HEK293 (cell line): ENCODE results near the gene PTPRN2.

Experiments
- CTCF ChIA-PET: fragments of 350-600 bp; formaldehyde crosslinking; extraction: SDS; loops from one replicate; lab custom pipeline; 2021; ENCODE audit warnings: antibody characterized with exemption; lab: Yijun Ruan, JAX
- POLR2A ChIA-PET: fragments of 300-600 bp; formaldehyde crosslinking; extraction: SDS; loops from one replicate; lab custom pipeline; 2020; ENCODE audit warnings: antibody characterized with exemption, inconsistent platforms; lab: Yijun Ruan, JAX
- H3K27ac ChIP-seq: fragments of 200-500 bp; sonication (Bioruptor generic); 2 replicates; pipeline ENCODE4 v1.5.1; 2014; ENCODE audit warnings: low read depth, low read length, control low read depth, inconsistent platforms; ENCODE audit errors: extremely low read depth
- H3K36me3 ChIP-seq, 2 experiments: fragments of 200-500 bp in 1 of 2; sonication (Bioruptor generic) in 1 of 2; 1 replicate in 1 of 2; 2 replicates in 1 of 2; pipeline ENCODE4 v1.5.1; 2014 to 2017; ENCODE audit warnings: inconsistent platforms in 2 of 2, low read length in 2 of 2; ENCODE audit not compliant: control insufficient read depth in 2 of 2, insufficient read depth in 1 of 2
- H3K4me1 ChIP-seq: fragments of 200-500 bp; sonication (Bioruptor generic); 2 replicates; pipeline ENCODE4 v1.5.1; 2014; ENCODE audit warnings: mild to moderate bottlenecking, low read length, inconsistent platforms; ENCODE audit not compliant: control insufficient read depth, insufficient read depth
- H3K4me3 ChIP-seq: 2 replicates; pipeline ENCODE4 v1.5.1; 2011; ENCODE audit warnings: low read depth, mild to moderate bottlenecking, control low read depth, low read length, moderate library complexity
- H3K9me3 ChIP-seq: fragments of 200-500 bp; sonication (Bioruptor generic); 2 replicates; pipeline ENCODE4 v1.5.1; 2014; ENCODE audit warnings: low read depth, low read length, inconsistent platforms; ENCODE audit not compliant: control insufficient read depth, insufficient read depth
- GLI2 ChIP-seq: fragments of 450-650 bp; formaldehyde crosslinking; IDR thresholded peaks from 2 replicates; pipeline ENCODE4; 2017; ENCODE audit warnings: missing biosample characterization, missing genetic modification characterization, low read depth, borderline replicate concordance
- GLIS1 ChIP-seq: fragments of 450-650 bp; formaldehyde crosslinking; IDR thresholded peaks from 2 replicates; pipeline ENCODE4 v1.5.1; 2016; ENCODE audit warnings: missing biosample characterization, missing genetic modification characterization
- KLF7 ChIP-seq: fragments of 450-650 bp; formaldehyde crosslinking; IDR thresholded peaks from 2 replicates; pipeline ENCODE4 v1.5.1; 2016; ENCODE audit warnings: missing biosample characterization, missing genetic modification characterization, borderline replicate concordance
- MYNN ChIP-seq: fragments of 450-650 bp; formaldehyde crosslinking; IDR thresholded peaks from 2 replicates; pipeline ENCODE4 v1.5.1; 2016; ENCODE audit warnings: missing biosample characterization, missing genetic modification characterization, borderline replicate concordance
- OVOL3 ChIP-seq: fragments of 450-650 bp; formaldehyde crosslinking; IDR thresholded peaks from 2 replicates; pipeline ENCODE4 v1.5.1; 2016; ENCODE audit warnings: missing biosample characterization, missing genetic modification characterization
- REPIN1 ChIP-seq: fragments of 450-650 bp; formaldehyde crosslinking; IDR thresholded peaks from 2 replicates; pipeline ENCODE4 v1.5.1; 2017; ENCODE audit warnings: missing biosample characterization, missing genetic modification characterization, low read depth
- YY1 ChIP-seq: fragments of 450-650 bp; formaldehyde crosslinking; IDR thresholded peaks from 2 replicates; pipeline ENCODE4 v1.5.1; 2018; ENCODE audit warnings: missing biosample characterization, missing genetic modification characterization
- ZNF138 ChIP-seq: fragments of 450-650 bp; formaldehyde crosslinking; IDR thresholded peaks from 2 replicates; pipeline ENCODE4 v1.5.1; 2016; ENCODE audit warnings: missing biosample characterization, missing genetic modification characterization, borderline replicate concordance
- ZNF146 ChIP-seq: fragments of 450-650 bp; formaldehyde crosslinking; IDR thresholded peaks from 2 replicates; pipeline ENCODE4 v1.5.1; 2016; ENCODE audit warnings: missing biosample characterization, missing genetic modification characterization
- ZNF16 ChIP-seq: fragments of 450-650 bp; formaldehyde crosslinking; IDR thresholded peaks from 2 replicates; pipeline ENCODE4 v1.5.1; 2016; ENCODE audit warnings: low read depth, missing biosample characterization, missing genetic modification characterization
- ZNF248 ChIP-seq: fragments of 450-650 bp; formaldehyde crosslinking; IDR thresholded peaks from 2 replicates; pipeline ENCODE4 v1.5.1; 2017; ENCODE audit warnings: missing biosample characterization, missing genetic modification characterization
- ZNF394 ChIP-seq: fragments of 450-650 bp; formaldehyde crosslinking; IDR thresholded peaks from 2 replicates; pipeline ENCODE4 v1.5.1; 2016; ENCODE audit warnings: missing biosample characterization, missing genetic modification characterization, mild to moderate bottlenecking, moderate library complexity, borderline replicate concordance
- ZNF449 ChIP-seq: fragments of 450-650 bp; formaldehyde crosslinking; IDR thresholded peaks from 2 replicates; pipeline ENCODE4 v1.5.1; 2017; ENCODE audit warnings: missing biosample characterization, mild to moderate bottlenecking, missing genetic modification characterization, moderate library complexity
- ZNF48 ChIP-seq: fragments of 450-650 bp; formaldehyde crosslinking; IDR thresholded peaks from 2 replicates; pipeline ENCODE4 v1.5.1; 2016; ENCODE audit warnings: missing biosample characterization, missing genetic modification characterization
- ZNF658 ChIP-seq: fragments of 450-650 bp; formaldehyde crosslinking; IDR thresholded peaks from 2 replicates; pipeline ENCODE4; 2016; ENCODE audit warnings: missing biosample characterization, missing genetic modification characterization
- ZNF747 ChIP-seq: fragments of 450-650 bp; formaldehyde crosslinking; IDR thresholded peaks from 2 replicates; pipeline ENCODE4 v1.5.1; 2016; ENCODE audit warnings: missing biosample characterization, missing genetic modification characterization
- ZNF776 ChIP-seq: fragments of 450-650 bp; formaldehyde crosslinking; IDR thresholded peaks from 2 replicates; pipeline ENCODE4 v1.5.0; 2017; ENCODE audit warnings: missing biosample characterization, missing genetic modification characterization, borderline replicate concordance
- ZSCAN16 ChIP-seq: fragments of 450-650 bp; formaldehyde crosslinking; IDR thresholded peaks from 2 replicates; pipeline ENCODE4 v1.5.1; 2016; ENCODE audit warnings: missing biosample characterization, missing genetic modification characterization
- TF ChIP-seq, protein P1 (sequence below): fragments of 450-650 bp; formaldehyde crosslinking; IDR thresholded peaks from 2 replicates; pipeline ENCODE4 v1.5.1; 2016; ENCODE audit warnings: missing biosample characterization, missing genetic modification characterization, borderline replicate concordance

PTPRN2 gene

GRCh38 chr7:157620616-157621015, 967.0 kb downstream of the PTPRN2 start:
- ChIA-PET POLR2A (no interaction called here), CTCF (no interaction called here)
- H3K27ac ChIP-seq, result no peak overlapping the region
- H3K4me3 ChIP-seq, result no peak overlapping the region
- H3K4me1 ChIP-seq, result no peaks in the 10 kb centered on the region
- no peaks in the 10 kb centered on the region for H3K36me3 ChIP-seq
- TF ChIP-seq ZNF138 (tag by site-specific recombination) (no peak), REPIN1 (tag by site-specific recombination) (no peak), ZSCAN16 (tag by site-specific recombination) (no peak), ZNF776 (tag by site-specific recombination) (no peak), ZNF16 (tag by site-specific recombination) (no peak)
- TF ChIP-seq, all 188 proteins: peak for 0
- no peaks in the 10 kb centered on the region for H3K9me3 ChIP-seq

DNA sequence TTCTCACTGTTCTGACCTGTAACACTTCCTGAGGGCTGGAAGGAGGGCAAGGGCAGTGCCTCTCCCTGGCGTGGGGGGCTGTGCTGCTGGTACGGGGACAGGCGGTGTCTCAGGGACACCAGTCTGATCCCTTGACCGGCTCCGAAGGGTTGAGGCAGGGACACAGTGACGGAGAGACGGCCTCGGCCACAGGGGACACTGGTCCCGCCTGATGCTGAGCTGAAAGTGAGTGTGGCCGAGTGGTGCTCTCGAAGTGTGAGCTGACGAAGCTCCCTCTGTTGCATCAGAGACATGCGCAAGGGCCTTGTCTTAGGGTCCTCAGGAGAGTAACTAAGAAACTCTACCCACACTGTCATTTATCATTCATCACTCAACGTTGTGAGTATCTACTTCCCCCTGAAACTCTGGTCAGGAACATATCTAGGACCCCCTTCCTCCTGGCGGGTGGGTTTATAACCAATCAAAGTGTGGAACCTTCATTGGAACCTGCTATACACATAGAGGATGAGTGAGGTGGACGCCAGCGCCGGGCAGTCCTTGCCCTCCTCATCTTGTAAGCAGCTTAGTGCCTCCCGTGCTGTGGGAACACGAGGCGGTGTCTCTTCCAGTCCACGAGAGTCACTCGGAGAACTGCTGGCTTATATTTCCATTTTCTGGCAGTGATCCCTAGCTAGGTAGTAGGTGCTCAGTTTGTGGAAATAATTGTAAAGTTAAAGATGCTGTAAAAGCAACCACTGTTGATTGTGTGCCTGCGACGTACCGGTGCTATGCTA, 967.7 kb downstream of the PTPRN2 start:
- TF ChIP-seq, protein P1, sequence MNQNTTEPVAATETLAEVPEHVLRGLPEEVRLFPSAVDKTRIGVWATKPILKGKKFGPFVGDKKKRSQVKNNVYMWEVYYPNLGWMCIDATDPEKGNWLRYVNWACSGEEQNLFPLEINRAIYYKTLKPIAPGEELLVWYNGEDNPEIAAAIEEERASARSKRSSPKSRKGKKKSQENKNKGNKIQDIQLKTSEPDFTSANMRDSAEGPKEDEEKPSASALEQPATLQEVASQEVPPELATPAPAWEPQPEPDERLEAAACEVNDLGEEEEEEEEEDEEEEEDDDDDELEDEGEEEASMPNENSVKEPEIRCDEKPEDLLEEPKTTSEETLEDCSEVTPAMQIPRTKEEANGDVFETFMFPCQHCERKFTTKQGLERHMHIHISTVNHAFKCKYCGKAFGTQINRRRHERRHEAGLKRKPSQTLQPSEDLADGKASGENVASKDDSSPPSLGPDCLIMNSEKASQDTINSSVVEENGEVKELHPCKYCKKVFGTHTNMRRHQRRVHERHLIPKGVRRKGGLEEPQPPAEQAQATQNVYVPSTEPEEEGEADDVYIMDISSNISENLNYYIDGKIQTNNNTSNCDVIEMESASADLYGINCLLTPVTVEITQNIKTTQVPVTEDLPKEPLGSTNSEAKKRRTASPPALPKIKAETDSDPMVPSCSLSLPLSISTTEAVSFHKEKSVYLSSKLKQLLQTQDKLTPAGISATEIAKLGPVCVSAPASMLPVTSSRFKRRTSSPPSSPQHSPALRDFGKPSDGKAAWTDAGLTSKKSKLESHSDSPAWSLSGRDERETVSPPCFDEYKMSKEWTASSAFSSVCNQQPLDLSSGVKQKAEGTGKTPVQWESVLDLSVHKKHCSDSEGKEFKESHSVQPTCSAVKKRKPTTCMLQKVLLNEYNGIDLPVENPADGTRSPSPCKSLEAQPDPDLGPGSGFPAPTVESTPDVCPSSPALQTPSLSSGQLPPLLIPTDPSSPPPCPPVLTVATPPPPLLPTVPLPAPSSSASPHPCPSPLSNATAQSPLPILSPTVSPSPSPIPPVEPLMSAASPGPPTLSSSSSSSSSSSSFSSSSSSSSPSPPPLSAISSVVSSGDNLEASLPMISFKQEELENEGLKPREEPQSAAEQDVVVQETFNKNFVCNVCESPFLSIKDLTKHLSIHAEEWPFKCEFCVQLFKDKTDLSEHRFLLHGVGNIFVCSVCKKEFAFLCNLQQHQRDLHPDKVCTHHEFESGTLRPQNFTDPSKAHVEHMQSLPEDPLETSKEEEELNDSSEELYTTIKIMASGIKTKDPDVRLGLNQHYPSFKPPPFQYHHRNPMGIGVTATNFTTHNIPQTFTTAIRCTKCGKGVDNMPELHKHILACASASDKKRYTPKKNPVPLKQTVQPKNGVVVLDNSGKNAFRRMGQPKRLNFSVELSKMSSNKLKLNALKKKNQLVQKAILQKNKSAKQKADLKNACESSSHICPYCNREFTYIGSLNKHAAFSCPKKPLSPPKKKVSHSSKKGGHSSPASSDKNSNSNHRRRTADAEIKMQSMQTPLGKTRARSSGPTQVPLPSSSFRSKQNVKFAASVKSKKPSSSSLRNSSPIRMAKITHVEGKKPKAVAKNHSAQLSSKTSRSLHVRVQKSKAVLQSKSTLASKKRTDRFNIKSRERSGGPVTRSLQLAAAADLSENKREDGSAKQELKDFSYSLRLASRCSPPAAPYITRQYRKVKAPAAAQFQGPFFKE, result no peak
- TF ChIP-seq ZNF48 (tag by site-specific recombination) (no peak), ZNF394 (tag by site-specific recombination) (no peak), ZNF449 (tag by site-specific recombination) (no peak)
- Histone ChIP-seq H3K9me3 (no peaks in the 10 kb centered on the region), H3K36me3 (no peaks in the 10 kb centered on the region), H3K27ac (no peak overlapping the region), H3K4me3 (no peak overlapping the region), H3K4me1 (no peaks in the 10 kb centered on the region)
- CTCF ChIA-PET, result no interaction called here
- POLR2A ChIA-PET, result no interaction called here

DNA sequence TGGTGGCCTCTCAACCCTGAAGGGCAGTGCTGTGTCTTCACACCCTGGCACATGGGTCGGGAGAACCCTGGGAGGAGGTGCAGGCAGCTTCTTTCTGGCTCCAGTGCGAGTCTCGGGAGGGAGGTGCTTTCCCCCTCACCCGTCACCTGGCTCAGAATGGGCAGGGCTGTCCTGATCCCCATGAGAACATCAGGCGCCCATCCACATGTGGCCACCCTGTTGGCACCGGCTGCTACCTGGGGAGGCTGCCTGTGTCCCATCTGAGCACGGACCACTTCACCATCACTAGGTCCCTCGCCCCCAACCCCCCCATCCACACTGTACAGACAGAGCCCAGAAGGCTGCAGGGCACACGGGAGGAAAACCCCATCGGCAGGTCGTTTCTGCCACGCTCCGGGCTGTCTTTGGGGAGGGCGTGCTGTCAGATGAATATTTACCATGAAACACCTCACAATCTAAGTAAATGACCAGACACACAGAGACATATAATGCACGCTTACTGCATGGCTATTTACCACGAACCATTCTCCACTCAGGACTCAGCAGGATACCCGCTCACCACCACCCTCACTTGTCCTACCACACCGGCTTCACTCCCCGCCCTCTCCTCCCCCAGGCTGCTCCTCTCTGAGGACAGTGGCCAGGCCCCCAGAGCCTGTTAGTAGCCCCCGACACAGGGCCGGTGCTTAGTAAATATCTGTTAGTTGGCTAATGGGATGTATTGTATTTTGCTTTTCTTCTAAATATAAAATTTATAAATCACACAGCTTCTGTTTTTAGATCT, 968.6 kb downstream of the PTPRN2 start:
- Histone ChIP-seq H3K27ac (no peak overlapping the region), H3K4me3 (no peak overlapping the region), H3K4me1 (no peaks in the 10 kb centered on the region), H3K9me3 (no peaks in the 10 kb centered on the region), H3K36me3 (no peaks in the 10 kb centered on the region)
- TF ChIP-seq OVOL3 (tag by site-specific recombination) (no peak), GLIS1 (tag by site-specific recombination) (no peak), ZNF747 (no peak), ZNF146 (no peak), ZNF658 (tag by site-specific recombination) (no peak), GLI2 (tag by site-specific recombination) (no peak), ZNF248 (no peak), KLF7 (tag by site-specific recombination) (no peak), MYNN (tag by site-specific recombination) (no peak), YY1 (tag by site-specific recombination) (no peak)
- ChIA-PET POLR2A (no interaction called here), CTCF (no interaction called here)
